ENCODE data around the gene CRYL1. TPM values are rescaled to one million over a fixed set of nuclear protein-coding genes. Genes with fewer than 3 reads are reported as not detected.

CRYL1 gene
- total and polyA plus RNA-seq, 2 of the 4 experiments (the other 2 are of a cell fraction) = 11.7 to 16.4 TPM

DNA sequence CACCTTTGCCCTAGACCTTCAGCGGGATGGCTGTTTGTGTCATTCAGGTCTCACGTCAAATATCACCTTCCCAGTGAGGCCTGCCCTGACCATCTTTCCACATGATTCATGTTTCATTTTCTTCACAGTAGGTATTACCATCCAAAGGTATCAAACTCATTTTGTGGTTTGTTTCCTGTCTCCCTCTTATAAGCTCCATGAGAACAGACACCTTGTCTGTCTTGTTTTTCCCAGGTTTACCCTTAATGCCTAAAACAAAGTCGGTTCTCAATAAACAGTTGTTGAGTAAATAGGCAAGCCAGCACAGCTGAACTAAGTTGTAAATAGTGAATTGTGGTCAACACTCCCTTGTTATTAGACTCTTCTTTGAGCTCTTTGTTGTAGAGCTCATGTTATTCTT is 170.9 kb downstream of the CRYL1 start:
- Histone ChIP-seq H4K5ac (ENCODE audit: low read depth, low read length) (no peak overlapping the region), H2BK5ac (ENCODE audit: low read depth, low read length, poor library complexity, severe bottlenecking) (no peak overlapping the region), H3K4me3 (ENCODE audit: insufficient read depth, low read depth, low read length) (no peak overlapping the region), H2BK15ac (ENCODE audit: low read depth, low read length) (no peak overlapping the region), H4K8ac (ENCODE audit: low read depth in 2 of 2, low read length in 2 of 2) (no peak overlapping the region), H4K20me1 (ENCODE audit: insufficient read depth, low read length) (no peaks in the 10 kb centered on the region; the same call in 1 of the 2 replicates), H2AK5ac (ENCODE audit: low read depth, low read length) (no peak overlapping the region), H2AFZ (replicated peaks; ENCODE audit: low read length, poor library complexity) (no peak overlapping the region), H3K14ac (replicated peaks; ENCODE audit: low read depth, low read length) (no peak overlapping the region), H4K91ac (ENCODE audit: insufficient read depth, low read depth, low read length) (no peak overlapping the region), H2AK9ac (replicated peaks; ENCODE audit: low read depth, low read length, poor library complexity) (no peak overlapping the region), H3K79me1 (ENCODE audit: low read depth in 1 of 2, low read length in 2 of 2) (no peaks in the 10 kb centered on the region), H3K9me3 (ENCODE audit: control insufficient read depth, insufficient read depth, low read length) (no peaks in the 10 kb centered on the region), H3K56ac (ENCODE audit: extremely low read depth, insufficient read depth, low read length) (no peak overlapping the region), H2BK120ac (ENCODE audit: low read depth, low read length) (no peak overlapping the region), H2BK20ac (ENCODE audit: low read depth, low read length) (no peak overlapping the region), H3K23ac (ENCODE audit: low read depth, low read length) (no peak overlapping the region), H3K4ac (ENCODE audit: low read depth, low read length) (no peak overlapping the region), H3K9me1 (ENCODE audit: insufficient read depth, low read length) (peaks cover 3% of the 10 kb centered on the region), H3K27ac (ENCODE audit: insufficient read depth, low read length) (no peak overlapping the region), H3K27me3 (ENCODE audit: control insufficient read depth, insufficient read depth, low read length) (peaks cover 10% of the 10 kb centered on the region), H3K4me1 (ENCODE audit: control insufficient read depth, insufficient read depth, low read length) (peaks cover 7% of the 10 kb centered on the region), H3K36me3 (ENCODE audit: control insufficient read depth, insufficient read depth, low read length) (no peaks in the 10 kb centered on the region), H3K9ac (ENCODE audit: low read depth, low read length) (no peak overlapping the region), H3K18ac (ENCODE audit: low read depth, low read length) (no peak overlapping the region), H3K4me2 (ENCODE audit: low read depth, low read length) (no peak overlapping the region)
- POLR2A ChIA-PET (ENCODE audit: unreplicated experiment) = no interaction called here
- 100% methylated on average over 2 of the region's 3 CpGs; no CpG with 5 or more reads in 1 of the 2 experiments for WGBS, 2 experiments (ENCODE audit: extremely low coverage in 2 of 2, insufficient read length in 1 of 2)
- TF ChIP-seq, protein P1, sequence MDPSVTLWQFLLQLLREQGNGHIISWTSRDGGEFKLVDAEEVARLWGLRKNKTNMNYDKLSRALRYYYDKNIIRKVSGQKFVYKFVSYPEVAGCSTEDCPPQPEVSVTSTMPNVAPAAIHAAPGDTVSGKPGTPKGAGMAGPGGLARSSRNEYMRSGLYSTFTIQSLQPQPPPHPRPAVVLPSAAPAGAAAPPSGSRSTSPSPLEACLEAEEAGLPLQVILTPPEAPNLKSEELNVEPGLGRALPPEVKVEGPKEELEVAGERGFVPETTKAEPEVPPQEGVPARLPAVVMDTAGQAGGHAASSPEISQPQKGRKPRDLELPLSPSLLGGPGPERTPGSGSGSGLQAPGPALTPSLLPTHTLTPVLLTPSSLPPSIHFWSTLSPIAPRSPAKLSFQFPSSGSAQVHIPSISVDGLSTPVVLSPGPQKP (IDR thresholded peaks at IDR 0.05; ENCODE audit: borderline replicate concordance, low read depth, low read length) = no peak
- TF ChIP-seq RAD21 (IDR thresholded peaks at IDR 0.05; ENCODE audit: low read length) (no peak), POLR2A (IDR thresholded peaks at IDR 0.05; ENCODE audit: low read depth, low read length) (no peak), CEBPB (IDR thresholded peaks at IDR 0.05; ENCODE audit: low read depth, low read length) (no peak), CHD1 (IDR thresholded peaks at IDR 0.05; ENCODE audit: low read depth, low read length) (no peak), FOS (IDR thresholded peaks at IDR 0.05; ENCODE audit: low read depth, low read length) (no peak), SMC3 (IDR thresholded peaks at IDR 0.05; ENCODE audit: low read depth, low read length) (no peak), RCOR1 (IDR thresholded peaks at IDR 0.05; ENCODE audit: insufficient replicate concordance, low read length) (no peak), MXI1 (IDR thresholded peaks at IDR 0.05; ENCODE audit: borderline replicate concordance, low read depth, low read length) (no peak), BHLHE40 (IDR thresholded peaks at IDR 0.05; ENCODE audit: low read depth, low read length) (no peak), NFE2L2 (IDR thresholded peaks at IDR 0.05; ENCODE audit: low read depth, low read length) (no peak)
- TF ChIP-seq, protein P2, sequence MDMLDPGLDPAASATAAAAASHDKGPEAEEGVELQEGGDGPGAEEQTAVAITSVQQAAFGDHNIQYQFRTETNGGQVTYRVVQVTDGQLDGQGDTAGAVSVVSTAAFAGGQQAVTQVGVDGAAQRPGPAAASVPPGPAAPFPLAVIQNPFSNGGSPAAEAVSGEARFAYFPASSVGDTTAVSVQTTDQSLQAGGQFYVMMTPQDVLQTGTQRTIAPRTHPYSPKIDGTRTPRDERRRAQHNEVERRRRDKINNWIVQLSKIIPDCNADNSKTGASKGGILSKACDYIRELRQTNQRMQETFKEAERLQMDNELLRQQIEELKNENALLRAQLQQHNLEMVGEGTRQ (IDR thresholded peaks at IDR 0.05; ENCODE audit: low read depth, low read length) = no peak
- TF ChIP-seq, protein P3, sequence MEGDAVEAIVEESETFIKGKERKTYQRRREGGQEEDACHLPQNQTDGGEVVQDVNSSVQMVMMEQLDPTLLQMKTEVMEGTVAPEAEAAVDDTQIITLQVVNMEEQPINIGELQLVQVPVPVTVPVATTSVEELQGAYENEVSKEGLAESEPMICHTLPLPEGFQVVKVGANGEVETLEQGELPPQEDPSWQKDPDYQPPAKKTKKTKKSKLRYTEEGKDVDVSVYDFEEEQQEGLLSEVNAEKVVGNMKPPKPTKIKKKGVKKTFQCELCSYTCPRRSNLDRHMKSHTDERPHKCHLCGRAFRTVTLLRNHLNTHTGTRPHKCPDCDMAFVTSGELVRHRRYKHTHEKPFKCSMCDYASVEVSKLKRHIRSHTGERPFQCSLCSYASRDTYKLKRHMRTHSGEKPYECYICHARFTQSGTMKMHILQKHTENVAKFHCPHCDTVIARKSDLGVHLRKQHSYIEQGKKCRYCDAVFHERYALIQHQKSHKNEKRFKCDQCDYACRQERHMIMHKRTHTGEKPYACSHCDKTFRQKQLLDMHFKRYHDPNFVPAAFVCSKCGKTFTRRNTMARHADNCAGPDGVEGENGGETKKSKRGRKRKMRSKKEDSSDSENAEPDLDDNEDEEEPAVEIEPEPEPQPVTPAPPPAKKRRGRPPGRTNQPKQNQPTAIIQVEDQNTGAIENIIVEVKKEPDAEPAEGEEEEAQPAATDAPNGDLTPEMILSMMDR (conservative IDR thresholded peaks at IDR 0.05; ENCODE audit: low read depth, low read length) = no peak
- intact Hi-C loops (cut with micrococcal nuclease) = loop anchor here (10.0 kb wide), 1 partner anchor 110 kb away; no protein-coding TSS in a partner anchor
- DNase-seq (no peak), ATAC-seq (ENCODE audit: low read depth) (no peak)
- dilution Hi-C loops (cut with HindIII; ENCODE audit: low sequenced_read_pairs, unreplicated experiment) = no loop called here
- no TSS peak for BruUV-seq (replicated peaks)
- CTCF ChIA-PET = no interaction called here
- in situ Hi-C loops (cut with MboI; ENCODE audit: low sequenced_read_pairs) = no loop called here
